ENCODE measurements around the gene AZI2. TPM values are rescaled to one million over a fixed set of nuclear protein-coding genes. Genes with fewer than 3 reads are reported as not detected.

AZI2 gene
- total and polyA plus RNA-seq, 9 donors = 46.1 to 99.0 (median 70.0) TPM

DNA sequence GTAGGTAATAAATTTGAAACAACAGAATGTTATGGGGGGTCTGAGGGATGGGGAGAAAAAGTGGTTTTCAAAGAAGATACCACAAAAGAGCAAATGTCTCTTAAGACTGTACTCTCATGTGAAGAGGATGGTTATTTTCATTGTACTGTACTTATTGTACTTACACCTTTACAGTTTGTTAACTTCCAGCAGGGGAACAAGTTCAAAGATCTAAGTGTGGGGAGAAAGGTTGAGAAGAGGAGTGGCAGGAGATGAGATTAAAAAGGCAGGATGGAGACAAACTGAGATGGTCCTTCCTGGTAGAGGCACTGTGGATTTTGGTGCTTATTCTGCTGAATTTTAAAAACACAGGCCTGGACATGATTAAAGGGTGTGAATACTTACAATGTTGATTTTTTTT lies 5.5 kb downstream of the AZI2 start:
- Histone ChIP-seq H3K36me3 (ENCODE audit: control insufficient read depth, insufficient read depth, low read length) (peaks cover 2% of the 10 kb centered on the region), H3K9me3 (replicated peaks; ENCODE audit: control insufficient read depth, low read depth, low read length) (no peaks in the 10 kb centered on the region), H3K27ac (ENCODE audit: low read length) (no peak overlapping the region), H3K4me3 (ENCODE audit: low read length) (no peak overlapping the region), H3K27me3 (ENCODE audit: control insufficient read depth, insufficient read depth, low read length) (no peaks in the 10 kb centered on the region), H3K4me1 (ENCODE audit: control insufficient read depth, insufficient read depth, low read length) (peaks cover 4% of the 10 kb centered on the region)
- no peak for DNase-seq

DNA sequence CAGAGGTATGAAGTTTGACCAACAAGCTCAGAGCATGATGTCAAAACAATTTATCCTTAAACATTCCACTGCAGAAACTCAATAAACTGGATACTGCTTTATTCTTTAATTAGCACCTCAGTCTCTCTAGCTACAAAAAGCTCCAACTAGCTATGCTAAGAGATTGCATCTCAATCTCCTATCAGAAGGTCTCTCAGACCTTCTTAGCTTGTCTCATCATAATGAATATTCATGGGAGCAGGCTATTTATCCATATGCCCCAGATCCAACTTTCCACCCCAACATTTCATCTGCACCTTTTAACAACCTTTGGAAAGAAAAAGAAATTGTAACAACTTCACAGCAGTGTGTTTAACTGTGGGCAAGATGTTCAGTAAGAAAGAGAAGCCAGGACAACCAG lies 11.4 kb downstream of the AZI2 start:
- peaks cover 9% of the 10 kb centered on the region for H3K36me3 ChIP-seq (ENCODE audit: control insufficient read depth, insufficient read depth, low read length)
- H3K27me3 ChIP-seq (ENCODE audit: control insufficient read depth, insufficient read depth, low read length) = no peaks in the 10 kb centered on the region
- no peaks in the 10 kb centered on the region for H3K4me1 ChIP-seq (ENCODE audit: control insufficient read depth, insufficient read depth, low read length)
- H3K9me3 ChIP-seq (replicated peaks; ENCODE audit: control insufficient read depth, low read depth, low read length) = no peaks in the 10 kb centered on the region
- DNase-seq = no peak
- no peak overlapping the region for H3K27ac ChIP-seq (ENCODE audit: low read length)
- H3K4me3 ChIP-seq (ENCODE audit: low read length) = no peak overlapping the region

DNA sequence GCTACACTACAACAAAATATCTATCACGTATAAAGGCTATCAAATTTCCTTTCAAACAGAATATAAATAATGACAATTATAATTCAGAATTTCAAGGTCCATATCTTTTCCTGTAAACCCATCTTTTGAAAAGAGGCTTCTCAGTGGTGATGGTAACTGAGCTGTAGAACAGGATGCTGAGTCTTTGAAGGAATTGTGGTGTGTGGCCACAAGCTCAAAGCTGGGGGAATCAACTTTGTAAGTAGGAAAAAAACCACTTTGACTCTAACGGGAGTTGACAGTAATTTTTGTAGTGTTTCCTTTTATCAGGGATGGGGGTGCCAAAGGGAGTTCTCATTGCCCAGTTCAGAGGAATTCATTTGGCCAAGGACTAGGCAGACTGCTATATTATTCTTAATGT lies 13.4 kb downstream of the AZI2 start:
- Histone ChIP-seq H3K27me3 (ENCODE audit: control insufficient read depth, insufficient read depth, low read length) (no peaks in the 10 kb centered on the region), H3K9me3 (replicated peaks; ENCODE audit: control insufficient read depth, low read depth, low read length) (no peaks in the 10 kb centered on the region), H3K4me3 (ENCODE audit: low read length) (no peak overlapping the region), H3K36me3 (ENCODE audit: control insufficient read depth, insufficient read depth, low read length) (peaks cover 9% of the 10 kb centered on the region), H3K4me1 (ENCODE audit: control insufficient read depth, insufficient read depth, low read length) (no peaks in the 10 kb centered on the region), H3K27ac (ENCODE audit: low read length) (no peak overlapping the region)
- no peak for DNase-seq
- no CpG with 5 or more reads among the region's 2 CpGs for WGBS (ENCODE audit: insufficient coverage)

DNA sequence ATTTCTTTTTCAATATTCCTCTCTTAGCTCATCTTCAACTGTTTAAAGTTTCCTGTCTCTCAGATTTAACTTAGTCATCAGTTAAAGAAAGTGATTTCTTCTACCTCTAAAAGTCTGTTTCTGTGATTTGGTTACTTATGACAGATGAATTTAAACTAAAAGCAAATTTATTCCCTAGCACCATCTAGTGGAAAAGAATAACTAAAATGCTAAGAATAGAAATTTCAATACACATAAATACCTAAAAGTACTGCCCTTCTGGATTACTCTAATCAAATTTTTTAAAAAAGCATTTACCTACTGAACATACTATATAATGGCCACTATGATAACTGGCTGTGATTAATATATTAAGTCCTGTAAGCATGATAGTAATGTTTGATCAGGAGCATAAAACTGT lies 14.1 kb downstream of the AZI2 start:
- Histone ChIP-seq H3K4me3 (ENCODE audit: low read length) (no peak overlapping the region), H3K27me3 (ENCODE audit: control insufficient read depth, insufficient read depth, low read length) (no peaks in the 10 kb centered on the region), H3K36me3 (ENCODE audit: control insufficient read depth, insufficient read depth, low read length) (peaks cover 9% of the 10 kb centered on the region), H3K27ac (ENCODE audit: low read length) (no peak overlapping the region), H3K9me3 (replicated peaks; ENCODE audit: control insufficient read depth, low read depth, low read length) (no peaks in the 10 kb centered on the region), H3K4me1 (ENCODE audit: control insufficient read depth, insufficient read depth, low read length) (no peaks in the 10 kb centered on the region)
- DNase-seq = no peak

DNA sequence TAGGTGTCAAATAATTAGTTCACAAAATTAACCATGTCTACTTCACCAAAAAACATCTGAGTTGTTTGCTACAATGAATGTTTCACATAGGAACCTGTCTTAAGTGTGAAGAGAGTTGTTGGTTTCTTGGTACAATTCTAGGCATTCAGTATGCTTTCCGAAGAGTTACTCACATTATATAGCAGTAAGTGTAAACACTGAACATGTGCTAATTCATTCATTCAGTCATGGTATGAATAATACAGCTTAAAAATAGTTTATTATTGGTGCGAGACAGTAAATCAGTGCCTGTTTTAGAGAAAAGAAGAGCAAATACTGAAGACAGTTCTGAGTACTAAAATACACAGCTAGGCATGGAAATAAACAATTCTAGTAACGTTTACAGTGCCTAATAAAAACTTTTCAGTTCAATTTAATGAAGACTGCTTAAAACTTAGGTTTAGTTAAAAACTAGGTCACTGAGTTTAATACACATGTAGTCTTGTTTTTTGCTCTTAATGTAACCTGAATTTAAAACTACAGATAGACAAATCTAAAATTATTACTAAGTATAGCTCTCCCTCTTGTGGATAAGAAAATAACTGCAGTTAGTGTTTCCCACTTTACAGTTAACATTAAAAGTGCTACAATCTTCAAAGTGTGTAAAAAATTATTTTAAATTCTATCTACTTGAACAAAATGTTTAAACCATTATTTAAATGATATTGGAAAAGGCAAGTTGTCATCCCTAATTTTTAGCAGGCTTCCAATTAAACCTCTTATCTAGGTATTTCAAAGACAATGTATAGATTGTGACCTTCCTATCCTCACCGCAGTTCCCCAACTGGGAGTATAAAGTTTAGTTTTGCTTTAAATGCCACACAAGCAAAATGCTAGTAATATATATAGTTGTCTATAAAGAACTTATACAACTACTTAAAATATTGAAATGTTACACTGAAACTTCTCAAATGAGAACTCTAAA lies 20.2 kb downstream of the AZI2 start:
- H3K27ac ChIP-seq (ENCODE audit: low read length) = no peak overlapping the region
- no peaks in the 10 kb centered on the region for H3K27me3 ChIP-seq (ENCODE audit: control insufficient read depth, insufficient read depth, low read length)
- no peaks in the 10 kb centered on the region for H3K4me1 ChIP-seq (ENCODE audit: control insufficient read depth, insufficient read depth, low read length)
- no peak overlapping the region for H3K4me3 ChIP-seq (ENCODE audit: low read length)
- DNase-seq = peak; percentile 44
- WGBS (ENCODE audit: insufficient coverage) = no CpG with 5 or more reads among the region's 4 CpGs
- H3K9me3 ChIP-seq (replicated peaks; ENCODE audit: control insufficient read depth, low read depth, low read length) = no peaks in the 10 kb centered on the region
- peaks cover 10% of the 10 kb centered on the region for H3K36me3 ChIP-seq (ENCODE audit: control insufficient read depth, insufficient read depth, low read length)

DNA sequence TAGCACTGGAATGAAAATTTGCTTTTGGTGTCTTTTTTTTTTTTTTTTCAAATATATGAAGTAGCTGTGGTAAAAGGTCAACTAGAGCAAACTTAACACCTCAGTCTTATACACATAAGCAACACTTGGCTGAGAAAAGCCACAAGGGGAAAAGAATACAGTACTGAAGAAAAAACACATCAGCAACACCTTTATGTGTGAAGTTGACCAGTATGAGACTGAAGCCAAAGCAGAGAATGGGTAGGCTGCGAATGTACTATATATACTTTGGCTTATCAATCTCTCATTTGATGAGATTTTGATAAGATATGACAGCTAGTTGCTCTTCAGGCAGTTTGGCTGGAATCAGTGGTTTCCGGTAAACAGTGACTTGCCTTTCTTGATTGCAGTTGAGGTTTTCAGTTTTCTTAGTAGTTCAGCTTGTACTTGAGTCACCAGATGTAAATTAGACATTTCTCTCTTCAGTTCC lies 22.1 kb downstream of the AZI2 start:
- Histone ChIP-seq H3K9me3 (replicated peaks; ENCODE audit: control insufficient read depth, low read depth, low read length) (no peaks in the 10 kb centered on the region), H3K4me1 (ENCODE audit: control insufficient read depth, insufficient read depth, low read length) (no peaks in the 10 kb centered on the region), H3K27ac (ENCODE audit: low read length) (no peak overlapping the region), H3K36me3 (ENCODE audit: control insufficient read depth, insufficient read depth, low read length) (peaks cover 10% of the 10 kb centered on the region), H3K4me3 (ENCODE audit: low read length) (no peak overlapping the region), H3K27me3 (ENCODE audit: control insufficient read depth, insufficient read depth, low read length) (no peaks in the 10 kb centered on the region)
- DNase-seq = no peak
- WGBS (ENCODE audit: insufficient coverage) = no CpG with 5 or more reads among the region's 2 CpGs

DNA sequence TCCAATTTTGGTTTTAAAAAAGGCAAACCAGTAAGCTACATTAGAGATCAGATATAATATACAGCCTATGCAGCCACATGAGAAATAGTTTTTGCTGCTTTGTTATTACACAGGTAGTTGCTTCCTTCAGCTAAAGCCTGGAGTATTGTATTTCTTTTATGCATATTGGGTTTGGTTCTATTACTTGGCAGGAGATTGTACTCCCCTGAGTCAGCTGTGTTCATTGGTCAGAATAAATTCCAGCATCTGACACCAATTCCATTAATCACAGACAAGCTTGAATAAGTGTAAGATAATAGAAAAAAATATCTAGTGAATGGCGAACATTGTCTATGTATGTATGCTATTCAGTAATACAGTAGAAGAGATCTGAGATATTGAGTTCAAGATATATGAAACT lies 26.2 kb downstream of the AZI2 start:
- DNase-seq = no peak
- no CpG with 5 or more reads among the region's 1 CpG for WGBS (ENCODE audit: insufficient coverage)
- Histone ChIP-seq H3K27ac (ENCODE audit: low read length) (no peak overlapping the region), H3K4me3 (ENCODE audit: low read length) (no peak overlapping the region), H3K9me3 (replicated peaks; ENCODE audit: control insufficient read depth, low read depth, low read length) (no peaks in the 10 kb centered on the region), H3K27me3 (ENCODE audit: control insufficient read depth, insufficient read depth, low read length) (no peaks in the 10 kb centered on the region), H3K36me3 (ENCODE audit: control insufficient read depth, insufficient read depth, low read length) (peaks cover 12% of the 10 kb centered on the region), H3K4me1 (ENCODE audit: control insufficient read depth, insufficient read depth, low read length) (no peaks in the 10 kb centered on the region)

DNA sequence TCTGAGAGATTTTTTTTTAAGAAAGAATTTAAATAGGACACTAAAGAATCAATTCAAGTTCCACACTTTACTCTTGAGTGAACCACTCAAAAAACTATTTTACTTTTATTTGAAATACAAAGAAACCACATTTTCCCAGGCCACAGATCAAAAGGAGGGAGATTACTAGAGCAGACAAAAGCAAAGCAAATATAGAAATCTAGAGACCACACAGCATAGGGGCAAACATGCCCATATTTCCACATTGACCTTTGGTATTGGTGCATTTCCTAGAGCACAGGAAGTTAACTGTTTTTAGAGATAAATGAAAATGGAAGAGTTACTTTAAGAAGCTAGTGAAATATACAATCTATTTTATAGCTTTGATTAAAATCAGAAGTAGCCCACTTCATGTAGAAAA lies 27.6 kb downstream of the AZI2 start:
- Histone ChIP-seq H3K4me3 (ENCODE audit: low read length) (no peak overlapping the region), H3K9me3 (replicated peaks; ENCODE audit: control insufficient read depth, low read depth, low read length) (no peaks in the 10 kb centered on the region), H3K27ac (ENCODE audit: low read length) (no peak overlapping the region), H3K36me3 (ENCODE audit: control insufficient read depth, insufficient read depth, low read length) (peaks cover 12% of the 10 kb centered on the region), H3K27me3 (ENCODE audit: control insufficient read depth, insufficient read depth, low read length) (no peaks in the 10 kb centered on the region), H3K4me1 (ENCODE audit: control insufficient read depth, insufficient read depth, low read length) (no peaks in the 10 kb centered on the region)
- no peak for DNase-seq

DNA sequence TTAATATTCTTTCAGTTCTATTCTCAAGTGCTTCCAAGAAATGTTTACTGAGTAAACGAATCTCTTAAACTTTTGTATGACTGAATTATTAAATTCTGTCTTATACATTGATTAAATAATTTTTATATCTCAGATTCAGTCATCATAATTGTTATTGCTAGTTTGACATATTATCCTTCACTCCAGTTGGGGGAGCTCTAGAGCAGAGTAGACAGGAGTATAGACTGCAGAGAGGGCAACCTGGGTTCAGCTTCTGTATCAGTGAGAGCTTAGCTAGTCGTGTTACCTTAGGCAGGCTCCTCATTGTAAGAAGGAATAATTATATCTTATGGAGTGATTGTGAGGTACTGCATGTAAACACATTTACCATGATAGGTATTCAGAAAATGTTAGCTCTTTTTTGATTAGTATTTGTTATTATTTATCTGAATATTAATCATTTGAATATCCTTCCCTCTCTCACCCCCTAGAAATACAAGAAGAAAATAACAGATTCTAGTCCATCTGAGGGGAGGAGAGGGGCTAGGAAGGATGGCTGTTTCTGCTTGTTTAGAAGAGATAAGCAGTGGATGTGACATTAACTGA lies 31.1 kb downstream of the AZI2 start:
- Histone ChIP-seq H3K4me3 (ENCODE audit: low read length) (no peak overlapping the region), H3K4me1 (ENCODE audit: control insufficient read depth, insufficient read depth, low read length) (no peaks in the 10 kb centered on the region), H3K9me3 (replicated peaks; ENCODE audit: control insufficient read depth, low read depth, low read length) (no peaks in the 10 kb centered on the region), H3K27me3 (ENCODE audit: control insufficient read depth, insufficient read depth, low read length) (no peaks in the 10 kb centered on the region), H3K27ac (ENCODE audit: low read length) (no peak overlapping the region), H3K36me3 (ENCODE audit: control insufficient read depth, insufficient read depth, low read length) (peaks cover 2% of the 10 kb centered on the region)
- peak; percentile 11 for DNase-seq
- no CpG with 5 or more reads among the region's 2 CpGs for WGBS (ENCODE audit: insufficient coverage)

DNA sequence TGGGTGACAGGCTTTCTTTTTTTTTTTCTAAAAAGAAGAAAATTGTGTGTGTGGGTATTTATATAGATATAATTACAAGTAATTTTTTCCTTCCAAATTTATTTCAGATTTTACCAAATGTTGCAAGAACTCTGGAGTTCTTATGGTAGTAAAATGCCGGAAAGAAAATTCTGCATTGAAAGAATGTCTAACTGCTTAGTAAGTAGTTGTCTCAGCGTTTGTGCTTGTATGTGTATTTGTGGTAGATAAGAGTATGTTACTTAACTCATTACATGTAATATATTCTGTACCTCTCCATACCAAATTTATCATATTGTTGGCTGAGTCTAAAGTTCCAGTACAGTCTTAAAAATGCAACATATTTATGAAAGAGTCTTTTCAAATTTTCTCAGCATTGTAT lies 32.4 kb downstream of the AZI2 start:
- no peak overlapping the region for H3K4me3 ChIP-seq (ENCODE audit: low read length)
- no peaks in the 10 kb centered on the region for H3K27me3 ChIP-seq (ENCODE audit: control insufficient read depth, insufficient read depth, low read length)
- no peaks in the 10 kb centered on the region for H3K4me1 ChIP-seq (ENCODE audit: control insufficient read depth, insufficient read depth, low read length)
- no CpG with 5 or more reads among the region's 2 CpGs for WGBS (ENCODE audit: insufficient coverage)
- DNase-seq = no peak
- H3K36me3 ChIP-seq (ENCODE audit: control insufficient read depth, insufficient read depth, low read length) = peaks cover 2% of the 10 kb centered on the region
- H3K27ac ChIP-seq (ENCODE audit: low read length) = no peak overlapping the region
- no peaks in the 10 kb centered on the region for H3K9me3 ChIP-seq (replicated peaks; ENCODE audit: control insufficient read depth, low read depth, low read length)

Measured in muscle of leg (tissue), 11 donors.